HG03571 (cell line): ENCODE measurements around the gene TBPL1.

Experiments
- ATAC-seq: cut with Tn5 transposase; IDR thresholded peaks from one replicate; pipeline ENCODE4 v1.9.1; 2021; ENCODE audit not compliant: unreplicated experiment

Gene TBPL1

GRCh38 chr6:134034961-134035822, 82.2 kb downstream of the TBPL1 start:
- no peak for ATAC-seq

GRCh38 chr6:134035823-134036296, 82.8 kb downstream of the TBPL1 start:
- ATAC-seq, result no peak

DNA sequence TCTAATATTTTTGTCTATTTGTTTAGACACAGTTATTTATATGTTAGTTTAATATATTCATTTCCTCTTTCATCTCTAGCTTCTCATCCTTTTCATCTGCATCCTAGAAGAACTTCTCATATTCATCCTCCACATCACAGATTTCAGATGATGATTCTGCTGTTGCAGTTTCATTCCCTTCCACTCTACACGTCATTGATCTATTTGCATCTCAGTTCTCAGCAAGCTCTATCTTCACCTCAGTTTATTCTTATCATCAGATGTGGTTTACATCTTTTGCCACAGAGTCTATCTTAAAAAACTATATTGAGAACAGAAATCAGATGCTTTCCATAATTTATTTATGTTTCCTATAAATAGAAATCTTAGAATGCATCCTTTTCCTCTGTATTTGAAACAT, 86.1 kb downstream of the TBPL1 start:
- no peak for ATAC-seq
